A673 (cell line): ENCODE results near the gene SLC4A9. TPM values are rescaled to one million over a fixed set of nuclear protein-coding genes. Genes with fewer than 3 reads are reported as not detected.

Experiments
- BruUV-seq: library from RNA; stranded (reverse); fragments of 400-500 nt; replicated peaks from 2 replicates; lab custom pipeline; 2021; lab: Mats Ljungman, UMichigan
- CTCF ChIA-PET: fragments of 300-600 bp; sonication (Branson Sonifier 250); formaldehyde crosslinking; loops from one replicate; lab custom pipeline; 2022; ENCODE audit warnings: antibody characterized with exemption; lab: Charles Lee
- POLR2A ChIA-PET: fragments of 300-600 bp; sonication (Branson Sonifier 250); formaldehyde crosslinking; loops from one replicate; lab custom pipeline; 2022; ENCODE audit warnings: antibody characterized with exemption; ENCODE audit not compliant: low non-redundant PET; lab: Charles Lee
- DNase-seq: peaks from one replicate; pipeline ENCODE4 v3.0.0-alpha.2; 2015; ENCODE audit warnings: low spot score
- H3K27ac ChIP-seq: fragments of 200-600 bp; sonication (generic); 2 replicates; pipeline ENCODE4 v1.5.1; 2016; ENCODE audit warnings: mixed run types, low read depth, mild to moderate bottlenecking, mixed read lengths, antibody characterized with exemption, low read length; ENCODE audit not compliant: poor library complexity, severe bottlenecking
- H3K27me3 ChIP-seq: fragments of 200-600 bp; sonication (generic); replicated peaks from 2 replicates; pipeline ENCODE4 v1.6.1; 2017; ENCODE audit warnings: mixed run types, low read depth, mild to moderate bottlenecking, mixed read lengths, antibody characterized with exemption, low read length; ENCODE audit not compliant: insufficient read depth, poor library complexity
- H3K36me3 ChIP-seq: fragments of 200-600 bp; sonication (generic); 2 replicates; pipeline ENCODE4 v1.6.1; 2016; ENCODE audit warnings: mixed run types, mild to moderate bottlenecking, mixed read lengths, antibody characterized with exemption, low read length; ENCODE audit not compliant: insufficient read depth, poor library complexity, severe bottlenecking
- H3K4me1 ChIP-seq: fragments of 200-600 bp; sonication (generic); 2 replicates; pipeline ENCODE4 v1.6.1; 2017; ENCODE audit warnings: mixed run types, mild to moderate bottlenecking, mixed read lengths, antibody characterized with exemption, low read length; ENCODE audit not compliant: insufficient read depth, poor library complexity, severe bottlenecking
- H3K4me3 ChIP-seq: fragments of 200-600 bp; sonication (generic); 2 replicates; pipeline ENCODE4 v1.5.1; 2016; ENCODE audit warnings: low read depth, mixed run types, mild to moderate bottlenecking, mixed read lengths, low read length; ENCODE audit not compliant: poor library complexity, severe bottlenecking
- H3K9me3 ChIP-seq: fragments of 200-600 bp; sonication (generic); 2 replicates; pipeline ENCODE4 v1.6.1; 2016; ENCODE audit warnings: mixed run types, low read depth, mild to moderate bottlenecking, mixed read lengths, antibody characterized with exemption, low read length; ENCODE audit not compliant: poor library complexity, severe bottlenecking
- CTCF ChIP-seq: fragments of 300-800, 200-600 bp; sonication (generic); conservative IDR thresholded peaks from 2 replicates; pipeline ENCODE4 v1.5.1; 2017; ENCODE audit warnings: low read depth, mild to moderate bottlenecking, antibody characterized with exemption, low read length, moderate library complexity, mixed read lengths
- EZH2 ChIP-seq: fragments of 200-600 bp; sonication (generic); IDR thresholded peaks from 2 replicates; pipeline ENCODE4 v1.6.1; 2017; ENCODE audit warnings: borderline replicate concordance, low read depth, mild to moderate bottlenecking, mixed read lengths, antibody characterized with exemption, low read length; ENCODE audit not compliant: poor library complexity, severe bottlenecking
- intact Hi-C: fragments of 100-400 bp; cut with micrococcal nuclease; formaldehyde crosslinking; loops from one replicate; pipeline ENCODE4 v1.10.0; 2022; ENCODE audit not compliant: unreplicated experiment
- total RNA-seq: library from RNA; stranded (reverse); gene quantifications from 2 replicates; pipeline ENCODE4 v1.2.3, GENCODE V29; 2021

SLC4A9 gene
- total RNA-seq, 1 experiment from 2014 or later = not detected

GRCh38 chr5:140355546-140355945 lies 4.4 kb upstream of the SLC4A9 start:
- Histone ChIP-seq H3K4me1 (peaks cover 3% of the 10 kb centered on the region), H3K27ac (no peak overlapping the region), H3K4me3 (no peak overlapping the region), H3K27me3 (no peaks in the 10 kb centered on the region), H3K9me3 (no peaks in the 10 kb centered on the region), H3K36me3 (no peaks in the 10 kb centered on the region)
- CTCF ChIA-PET = interaction anchor here (1.4 to 3.1 kb wide), 3 partner anchors 9 to 116 kb away, joined by 4 to 13 read pairs (median 11); partner anchors contain the start of gene HBEGF
- POLR2A ChIA-PET = no interaction called here
- no TSS peak for BruUV-seq
- DNase-seq = no peak
- intact Hi-C loops = no loop called here
- TF ChIP-seq EZH2 (no peak), CTCF (no peak)

GRCh38 chr5:140356853-140357725 lies 2.9 kb upstream of the SLC4A9 start:
- no TSS peak for BruUV-seq
- no peak overlapping the region for H3K27ac ChIP-seq
- CTCF ChIA-PET = interaction anchor here (3.1 kb wide), 2 partner anchors 11 to 112 kb away, joined by 11 to 13 read pairs; partner anchors contain the start of gene HBEGF
- no peak for DNase-seq
- TF ChIP-seq CTCF = no peak
- TF ChIP-seq EZH2 = no peak
- no peaks in the 10 kb centered on the region for H3K36me3 ChIP-seq
- POLR2A ChIA-PET = no interaction called here
- no peak overlapping the region for H3K4me3 ChIP-seq
- intact Hi-C loops = loop anchor here (1.0 kb wide), 1 partner anchor 113 kb away; no protein-coding TSS in a partner anchor
- H3K27me3 ChIP-seq = no peaks in the 10 kb centered on the region
- no peaks in the 10 kb centered on the region for H3K9me3 ChIP-seq
- H3K4me1 ChIP-seq = peaks cover 3% of the 10 kb centered on the region

- intact Hi-C loops = loop anchor here (1.0 kb wide), 1 partner anchor 113 kb away; no protein-coding TSS in a partner anchor
- no peak overlapping the region for H3K27ac ChIP-seq
- POLR2A ChIA-PET = no interaction called here
- TF ChIP-seq CTCF (peak; percentile 96), EZH2 (no peak)
- no TSS peak for BruUV-seq
- peak; percentile 88 for DNase-seq
- H3K4me3 ChIP-seq = peak overlapping the region; percentile 19
- no peaks in the 10 kb centered on the region for H3K9me3 ChIP-seq
- no peaks in the 10 kb centered on the region for H3K27me3 ChIP-seq
- no peaks in the 10 kb centered on the region for H3K36me3 ChIP-seq
- CTCF ChIA-PET = interaction anchor here (1.6 to 3.0 kb wide), 3 partner anchors 16 to 117 kb away, joined by 4 to 62 read pairs (median 45); no protein-coding TSS in a partner anchor
- peaks cover 3% of the 10 kb centered on the region for H3K4me1 ChIP-seq
These were observed 2.3 kb upstream of the SLC4A9 start for GRCh38 chr5:140357726-140358093.
